Prostate gland (tissue), 2 donors: Measurements from ENCODE around the gene SPTBN4. TPM values are rescaled to one million over a fixed set of nuclear protein-coding genes. Genes with fewer than 3 reads are reported as not detected.

Experiments
- DNase-seq: peaks from one replicate; pipeline ENCODE4 v3.0.0-alpha.2; 2019; ENCODE audit warnings: low spot score
- H3K27ac ChIP-seq, 2 donors: fragments of 200-600 bp; sonication (generic); 2 replicates each; pipeline ENCODE4 v1.5.1; 2017 to 2019
- H3K27me3 ChIP-seq: fragments of 200-600 bp; sonication (generic); replicated peaks from 2 replicates; pipeline ENCODE4 v1.5.1; 2019; ENCODE audit not compliant: insufficient read depth
- H3K36me3 ChIP-seq, 2 donors: fragments of 200-600 bp; sonication (generic); 1 replicate in 1 of 2; 2 replicates in 1 of 2; pipeline versions ENCODE4 v1.5.1 to v1.8.1; 2017 to 2019
- H3K4me1 ChIP-seq: fragments of 200-600 bp; sonication (generic); replicated peaks from 2 replicates; pipeline ENCODE4 v1.5.1; 2019
- H3K4me3 ChIP-seq, 2 donors: fragments of 200-600 bp; sonication (generic); 2 replicates each; pipeline ENCODE4 v1.5.1; 2017 to 2019
- H3K9me3 ChIP-seq: fragments of 200-600 bp; sonication (generic); 2 replicates; pipeline ENCODE4 v1.5.1; 2017
- POLR2A ChIP-seq: fragments of 450-650 bp; IDR thresholded peaks from one replicate; pipeline ENCODE4 v1.6.1; 2016; ENCODE audit warnings: antibody characterized with exemption, mild to moderate bottlenecking
- POLR2AphosphoS5 ChIP-seq: sonication (generic); formaldehyde crosslinking; IDR thresholded peaks from one replicate; pipeline ENCODE4 v1.6.1; 2017; ENCODE audit warnings: antibody characterized with exemption
- WGBS: methylation state at CpG from one replicate; pipeline ENCODE4 v1.1.5; 2018; 5-methylcytosine and 5-hydroxymethylcytosine counted together
- intact Hi-C: fragments of 100-400 bp; cut with DNase I; formaldehyde crosslinking; loops from one replicate; pipeline ENCODE4 v1.14.2; 2022
- total RNA-seq, 2 donors: library from RNA; depleted of rRNA; stranded (reverse); fragments of >200 nt; gene quantifications; one replicate each; pipeline ENCODE4 v1.1.0, GENCODE V29; 2016
- TF ChIP-seq, protein P1 (sequence below), 4 experiments: fragments of 200-600 bp in 2 of 4; fragments of 450-650 bp in 2 of 4; sonication (generic) in 2 of 4; IDR thresholded peaks; 1 replicate in 3 of 4; 2 replicates in 1 of 4; pipeline ENCODE4 v1.5.1; 2016 to 2019; ENCODE audit warnings: antibody characterized with exemption in 4 of 4, mild to moderate bottlenecking in 2 of 4, moderate library complexity in 2 of 4

The SPTBN4 gene
- total RNA-seq, 2 donors from 2014 or later, result 5.2 to 21.9 TPM

DNA sequence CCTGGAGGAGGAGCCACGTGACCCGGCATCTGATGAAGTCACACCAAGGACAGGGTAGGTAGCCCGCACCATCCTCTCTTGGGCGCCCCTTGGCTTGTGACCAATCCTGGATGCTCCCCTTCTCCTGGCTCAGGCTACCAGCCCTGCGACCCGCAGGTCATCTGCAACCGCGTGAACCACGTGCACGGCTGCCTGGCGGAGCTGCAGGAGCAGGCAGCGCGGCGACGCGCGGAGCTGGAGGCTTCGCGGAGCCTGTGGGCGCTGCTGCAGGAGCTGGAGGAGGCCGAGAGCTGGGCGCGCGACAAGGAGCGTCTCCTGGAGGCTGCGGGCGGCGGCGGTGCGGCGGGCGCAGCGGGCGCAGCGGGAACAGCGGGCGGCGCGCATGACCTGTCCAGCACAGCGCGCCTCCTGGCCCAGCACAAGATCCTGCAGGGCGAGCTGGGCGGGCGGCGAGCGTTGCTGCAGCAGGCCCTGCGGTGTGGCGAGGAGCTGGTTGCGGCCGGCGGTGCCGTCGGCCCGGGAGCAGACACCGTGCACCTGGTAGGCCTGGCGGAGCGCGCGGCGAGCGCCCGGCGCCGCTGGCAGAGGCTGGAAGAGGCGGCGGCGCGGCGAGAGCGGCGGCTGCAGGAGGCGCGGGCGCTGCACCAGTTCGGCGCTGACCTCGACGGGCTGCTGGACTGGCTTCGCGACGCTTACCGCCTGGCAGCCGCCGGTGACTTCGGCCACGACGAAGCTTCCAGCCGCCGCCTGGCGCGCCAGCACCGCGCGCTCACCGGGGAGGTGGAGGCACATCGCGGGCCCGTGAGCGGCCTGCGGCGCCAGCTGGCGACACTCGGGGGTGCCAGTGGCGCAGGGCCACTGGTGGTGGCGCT is 45.9 kb downstream of the SPTBN4 start:
- no peak for DNase-seq
- 9% methylated on average over 46 of the region's 105 CpGs for WGBS
- intact Hi-C loops, result no loop called here
- TF ChIP-seq POLR2A, result no peak
- TF ChIP-seq POLR2AphosphoS5, result no peak
- TF ChIP-seq, protein P1, sequence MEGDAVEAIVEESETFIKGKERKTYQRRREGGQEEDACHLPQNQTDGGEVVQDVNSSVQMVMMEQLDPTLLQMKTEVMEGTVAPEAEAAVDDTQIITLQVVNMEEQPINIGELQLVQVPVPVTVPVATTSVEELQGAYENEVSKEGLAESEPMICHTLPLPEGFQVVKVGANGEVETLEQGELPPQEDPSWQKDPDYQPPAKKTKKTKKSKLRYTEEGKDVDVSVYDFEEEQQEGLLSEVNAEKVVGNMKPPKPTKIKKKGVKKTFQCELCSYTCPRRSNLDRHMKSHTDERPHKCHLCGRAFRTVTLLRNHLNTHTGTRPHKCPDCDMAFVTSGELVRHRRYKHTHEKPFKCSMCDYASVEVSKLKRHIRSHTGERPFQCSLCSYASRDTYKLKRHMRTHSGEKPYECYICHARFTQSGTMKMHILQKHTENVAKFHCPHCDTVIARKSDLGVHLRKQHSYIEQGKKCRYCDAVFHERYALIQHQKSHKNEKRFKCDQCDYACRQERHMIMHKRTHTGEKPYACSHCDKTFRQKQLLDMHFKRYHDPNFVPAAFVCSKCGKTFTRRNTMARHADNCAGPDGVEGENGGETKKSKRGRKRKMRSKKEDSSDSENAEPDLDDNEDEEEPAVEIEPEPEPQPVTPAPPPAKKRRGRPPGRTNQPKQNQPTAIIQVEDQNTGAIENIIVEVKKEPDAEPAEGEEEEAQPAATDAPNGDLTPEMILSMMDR (IDR thresholded peaks at IDR 0.05), result peak in 2 of 4 experiments; percentile 12 to 14
- H3K9me3 ChIP-seq, result no peaks in the 10 kb centered on the region
- no peaks in the 10 kb centered on the region for H3K27me3 ChIP-seq
- H3K36me3 ChIP-seq, result no peaks in the 10 kb centered on the region
- peaks cover 5% of the 10 kb centered on the region for H3K4me1 ChIP-seq
- peak overlapping the region in 1 of 2 donors; percentile 10 for H3K4me3 ChIP-seq
- no peak overlapping the region for H3K27ac ChIP-seq

DNA sequence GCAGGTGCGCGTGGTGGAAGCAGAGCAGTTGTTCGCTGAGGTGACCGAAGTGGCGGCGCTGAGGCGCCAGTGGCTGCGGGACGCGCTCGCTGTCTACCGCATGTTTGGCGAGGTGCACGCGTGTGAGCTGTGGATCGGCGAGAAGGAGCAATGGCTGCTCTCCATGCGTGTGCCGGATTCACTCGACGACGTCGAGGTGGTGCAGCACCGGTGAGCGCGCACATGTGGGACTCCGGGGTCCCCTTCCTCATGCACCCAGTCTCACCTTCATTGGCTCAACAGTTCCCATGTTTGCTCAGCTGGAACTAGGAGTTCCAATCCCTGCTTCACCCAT is 46.5 kb downstream of the SPTBN4 start:
- Histone ChIP-seq H3K36me3 (no peaks in the 10 kb centered on the region), H3K27ac (no peak overlapping the region), H3K4me1 (peaks cover 5% of the 10 kb centered on the region), H3K4me3 (no peak overlapping the region), H3K9me3 (no peaks in the 10 kb centered on the region), H3K27me3 (no peaks in the 10 kb centered on the region)
- TF ChIP-seq POLR2AphosphoS5, result no peak
- TF ChIP-seq, protein P1 (IDR thresholded peaks at IDR 0.05), result no peak
- TF ChIP-seq POLR2A, result no peak
- WGBS, result 54% methylated on average over 26 of the region's 27 CpGs
- DNase-seq, result no peak
- intact Hi-C loops, result no loop called here

DNA sequence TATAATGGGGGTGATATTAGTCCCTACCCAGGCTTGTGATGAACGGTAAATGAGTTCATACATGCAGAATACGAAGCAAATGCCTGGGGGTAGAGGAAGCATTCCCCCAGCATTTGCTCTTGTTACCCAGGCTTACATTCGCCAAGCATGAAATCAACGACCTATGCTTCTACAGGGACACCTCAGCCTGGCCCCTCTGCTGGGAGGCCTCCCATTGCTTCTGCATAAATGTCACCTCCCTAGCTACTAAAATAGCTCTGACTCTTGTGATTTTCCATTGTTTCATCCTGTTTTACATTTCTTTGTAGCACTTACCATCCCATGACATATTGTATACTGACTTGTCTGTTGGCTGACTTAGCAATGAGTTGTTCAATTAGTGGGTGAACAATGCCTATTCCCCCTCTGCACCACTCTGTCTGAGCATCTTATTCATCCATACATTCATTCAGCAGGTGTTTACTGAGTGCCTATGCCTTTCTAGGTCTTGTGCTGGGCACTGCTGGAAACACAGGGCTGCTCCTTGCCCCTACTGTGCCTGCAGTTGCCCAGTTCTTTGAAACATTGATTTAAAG is 47.0 kb downstream of the SPTBN4 start:
- Histone ChIP-seq H3K4me3 (no peak overlapping the region), H3K9me3 (no peaks in the 10 kb centered on the region), H3K27ac (no peak overlapping the region), H3K36me3 (no peaks in the 10 kb centered on the region), H3K27me3 (no peaks in the 10 kb centered on the region), H3K4me1 (peaks cover 5% of the 10 kb centered on the region)
- intact Hi-C loops, result no loop called here
- 90% methylated on average over 4 of the region's 4 CpGs for WGBS
- DNase-seq, result no peak
- TF ChIP-seq POLR2A (no peak), POLR2AphosphoS5 (no peak)
- TF ChIP-seq, protein P1 (IDR thresholded peaks at IDR 0.05), result no peak

DNA sequence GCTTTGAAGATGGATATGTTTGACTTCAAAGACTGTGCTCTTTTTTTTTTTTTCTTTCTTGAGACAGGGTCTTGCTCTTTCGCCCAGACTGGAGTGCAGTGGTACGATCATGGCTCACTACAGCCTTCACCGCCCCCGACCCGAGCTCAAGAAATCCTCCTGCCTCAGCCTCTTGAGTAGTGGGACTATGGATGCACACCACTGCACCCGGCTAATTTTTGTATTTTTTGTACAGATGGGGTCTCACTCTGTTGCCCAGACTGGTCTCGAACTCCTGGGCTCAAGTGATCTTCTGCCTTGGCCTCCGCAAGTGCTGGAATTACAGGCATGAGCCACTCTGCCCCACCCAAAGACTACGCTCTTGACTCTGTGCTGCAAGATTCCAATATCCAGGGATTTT is 50.4 kb downstream of the SPTBN4 start:
- Histone ChIP-seq H3K9me3 (no peaks in the 10 kb centered on the region), H3K36me3 (no peaks in the 10 kb centered on the region), H3K27me3 (no peaks in the 10 kb centered on the region), H3K4me3 (no peak overlapping the region), H3K4me1 (peaks cover 5% of the 10 kb centered on the region), H3K27ac (no peak overlapping the region)
- no peak for DNase-seq
- intact Hi-C loops, result no loop called here
- 97% methylated on average over 9 of the region's 9 CpGs for WGBS
- TF ChIP-seq POLR2AphosphoS5, result no peak
- TF ChIP-seq, protein P1 (IDR thresholded peaks at IDR 0.05), result no peak
- no peak for TF ChIP-seq POLR2A
